Epidermal melanocyte (primary cell): ENCODE data around the gene TRAPPC8.
"Not testable (repeated sequence)": the region's sequence is repeated elsewhere in the genome, so short reads cannot be mapped to it uniquely, and the experiment has no call there.

Source experiments
- DNase-seq: peaks from one replicate; pipeline ENCODE4 v3.0.0; 2011; ENCODE audit warnings: low spot score; ENCODE audit not compliant: insufficient read length

TRAPPC8 gene

GRCh38 chr18:31943878-31944816, 1.2 kb upstream of the TRAPPC8 start:
- DNase-seq, result no peak

GRCh38 chr18:31942291-31942998, 483 bp downstream of the TRAPPC8 start:
- no peak for DNase-seq

GRCh38 chr18:31941010-31941809, 1.7 kb downstream of the TRAPPC8 start:
- no peak for DNase-seq

- not testable (repeated sequence) for DNase-seq
Observed at GRCh38 chr18:31934773-31935172, 8.2 kb downstream of the TRAPPC8 start.

- no peak for DNase-seq
Observed at GRCh38 chr18:31931886-31932240, 11.1 kb downstream of the TRAPPC8 start.

- DNase-seq, result no peak
Observed at GRCh38 chr18:31931163-31931885, 11.6 kb downstream of the TRAPPC8 start.

GRCh38 chr18:31929273-31929672, 13.7 kb downstream of the TRAPPC8 start:
- no peak for DNase-seq

GRCh38 chr18:31926988-31927387, 15.9 kb downstream of the TRAPPC8 start:
- DNase-seq, result not testable (repeated sequence)

- no peak for DNase-seq
Observed at GRCh38 chr18:31920277-31920676, 22.7 kb downstream of the TRAPPC8 start.

- not testable (repeated sequence) for DNase-seq
Observed at GRCh38 chr18:31919366-31919765, 23.6 kb downstream of the TRAPPC8 start.

GRCh38 chr18:31918733-31919132, 24.2 kb downstream of the TRAPPC8 start:
- no peak for DNase-seq

- DNase-seq, result no peak
Observed at GRCh38 chr18:31901063-31901462, 41.9 kb downstream of the TRAPPC8 start.

GRCh38 chr18:31899771-31900170, 43.2 kb downstream of the TRAPPC8 start:
- DNase-seq, result not testable (repeated sequence)

GRCh38 chr18:31892936-31893335, 50.0 kb downstream of the TRAPPC8 start:
- DNase-seq, result no peak

- no peak for DNase-seq
Observed at GRCh38 chr18:31891566-31891965, 51.4 kb downstream of the TRAPPC8 start.

- DNase-seq, result no peak
Observed at GRCh38 chr18:31884020-31884419, 58.9 kb downstream of the TRAPPC8 start.

GRCh38 chr18:31880186-31880898, 62.6 kb downstream of the TRAPPC8 start:
- no peak for DNase-seq

- no peak for DNase-seq
Observed at GRCh38 chr18:31878358-31878757, 64.6 kb downstream of the TRAPPC8 start.

GRCh38 chr18:31877900-31878299, 65.0 kb downstream of the TRAPPC8 start:
- no peak for DNase-seq

- DNase-seq, result no peak
Observed at GRCh38 chr18:31876707-31877106, 66.2 kb downstream of the TRAPPC8 start.
